ENCODE measurements around the gene SYNM.

DNA sequence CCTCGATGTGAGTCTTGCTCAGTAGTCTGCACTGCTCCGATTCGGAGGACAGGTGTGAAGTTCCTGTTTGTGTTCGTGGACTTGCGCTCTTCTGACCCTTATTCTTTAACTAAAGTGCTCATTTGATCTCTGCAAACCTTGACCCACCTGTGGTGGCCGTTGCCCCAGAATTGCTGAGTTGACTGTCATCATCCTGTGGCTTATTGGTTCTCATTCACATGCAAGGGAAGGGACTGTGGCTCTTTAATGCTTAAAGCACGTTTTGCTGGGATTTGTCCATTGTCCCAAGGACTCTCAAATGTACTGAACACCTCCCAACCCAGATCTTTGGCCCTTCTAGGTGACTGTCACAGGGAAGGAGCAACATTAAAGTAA is 13.4 kb downstream of the SYNM start:
- TF ChIP-seq, protein P1, sequence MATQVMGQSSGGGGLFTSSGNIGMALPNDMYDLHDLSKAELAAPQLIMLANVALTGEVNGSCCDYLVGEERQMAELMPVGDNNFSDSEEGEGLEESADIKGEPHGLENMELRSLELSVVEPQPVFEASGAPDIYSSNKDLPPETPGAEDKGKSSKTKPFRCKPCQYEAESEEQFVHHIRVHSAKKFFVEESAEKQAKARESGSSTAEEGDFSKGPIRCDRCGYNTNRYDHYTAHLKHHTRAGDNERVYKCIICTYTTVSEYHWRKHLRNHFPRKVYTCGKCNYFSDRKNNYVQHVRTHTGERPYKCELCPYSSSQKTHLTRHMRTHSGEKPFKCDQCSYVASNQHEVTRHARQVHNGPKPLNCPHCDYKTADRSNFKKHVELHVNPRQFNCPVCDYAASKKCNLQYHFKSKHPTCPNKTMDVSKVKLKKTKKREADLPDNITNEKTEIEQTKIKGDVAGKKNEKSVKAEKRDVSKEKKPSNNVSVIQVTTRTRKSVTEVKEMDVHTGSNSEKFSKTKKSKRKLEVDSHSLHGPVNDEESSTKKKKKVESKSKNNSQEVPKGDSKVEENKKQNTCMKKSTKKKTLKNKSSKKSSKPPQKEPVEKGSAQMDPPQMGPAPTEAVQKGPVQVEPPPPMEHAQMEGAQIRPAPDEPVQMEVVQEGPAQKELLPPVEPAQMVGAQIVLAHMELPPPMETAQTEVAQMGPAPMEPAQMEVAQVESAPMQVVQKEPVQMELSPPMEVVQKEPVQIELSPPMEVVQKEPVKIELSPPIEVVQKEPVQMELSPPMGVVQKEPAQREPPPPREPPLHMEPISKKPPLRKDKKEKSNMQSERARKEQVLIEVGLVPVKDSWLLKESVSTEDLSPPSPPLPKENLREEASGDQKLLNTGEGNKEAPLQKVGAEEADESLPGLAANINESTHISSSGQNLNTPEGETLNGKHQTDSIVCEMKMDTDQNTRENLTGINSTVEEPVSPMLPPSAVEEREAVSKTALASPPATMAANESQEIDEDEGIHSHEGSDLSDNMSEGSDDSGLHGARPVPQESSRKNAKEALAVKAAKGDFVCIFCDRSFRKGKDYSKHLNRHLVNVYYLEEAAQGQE (IDR thresholded peaks at IDR 0.05; ENCODE audit: insufficient read depth in 1 of 2, low read depth in 2 of 2, low read length in 2 of 2), result no peak
- TF ChIP-seq POLR2AphosphoS5 (IDR thresholded peaks at IDR 0.05; ENCODE audit: low read depth, low read length), result no peak
- TF ChIP-seq TAF1 (IDR thresholded peaks at IDR 0.05; ENCODE audit: borderline replicate concordance, insufficient read depth, low read length), result no peak
- TF ChIP-seq SIN3A (IDR thresholded peaks at IDR 0.05; ENCODE audit: borderline replicate concordance, insufficient read depth, low read length), result no peak
- no peak for TF ChIP-seq FOXP2 (optimal IDR thresholded peaks at IDR 0.05; ENCODE audit: borderline replicate concordance, extremely low read depth, extremely low read length, insufficient read depth)

All from PFSK-1 (cell line).